ENCODE measurements around the gene DCXR.

GRCh38 chr17:82000803-82001570, 36.5 kb downstream of the DCXR start:
- no peak for TF ChIP-seq CTCF (IDR thresholded peaks at IDR 0.05)
- no peak for TF ChIP-seq POLR2A (IDR thresholded peaks at IDR 0.05)
